HG02798 (cell line): ENCODE data around the gene COL4A2.

Experiments
- ATAC-seq: cut with Tn5 transposase; IDR thresholded peaks from one replicate; pipeline ENCODE4 v1.9.1; 2021; ENCODE audit warnings: mild to moderate bottlenecking; ENCODE audit not compliant: unreplicated experiment, poor library complexity

The COL4A2 gene

GRCh38 chr13:110561344-110562035, 254.4 kb downstream of the COL4A2 start, which contains the start of gene RAB20:
Gene RAB20, minus strand, starts transcription at chr13:110561722. Its CDS starts 203 bp downstream, at chr13:110561519.
- ATAC-seq, result peak; percentile 76

- no peak for ATAC-seq
Measured at GRCh38 chr13:110562036-110562597, 255.0 kb downstream of the COL4A2 start.
